HG03575 (cell line): ENCODE results near the gene GBX1.

Experiments
- ATAC-seq: cut with Tn5 transposase; IDR thresholded peaks from one replicate; pipeline ENCODE4 v1.9.1; 2021; ENCODE audit not compliant: unreplicated experiment, insufficient number of reproducible peaks, low FRiP score; ENCODE audit errors: extremely low read depth

The GBX1 gene

DNA sequence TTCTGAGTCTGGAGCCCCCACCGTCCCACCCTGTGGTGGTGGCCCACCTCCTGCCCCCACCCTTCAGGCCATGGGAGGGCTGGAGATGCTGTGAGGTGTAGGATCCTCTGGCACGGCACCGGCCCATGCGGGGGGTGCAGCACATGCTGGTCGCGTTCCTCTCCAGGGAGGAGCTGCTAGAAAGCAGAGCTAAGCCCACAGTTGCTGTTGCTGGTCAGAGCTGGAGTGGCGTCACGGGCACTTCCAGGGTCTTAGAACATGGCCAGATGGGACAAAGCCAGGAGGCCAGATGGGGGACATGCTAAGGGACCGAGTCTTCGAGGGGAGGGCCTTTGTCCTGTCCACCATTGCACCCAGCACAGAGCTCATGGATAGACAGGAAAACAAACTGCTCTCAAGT is 59.6 kb downstream of the GBX1 start:
- no peak for ATAC-seq

DNA sequence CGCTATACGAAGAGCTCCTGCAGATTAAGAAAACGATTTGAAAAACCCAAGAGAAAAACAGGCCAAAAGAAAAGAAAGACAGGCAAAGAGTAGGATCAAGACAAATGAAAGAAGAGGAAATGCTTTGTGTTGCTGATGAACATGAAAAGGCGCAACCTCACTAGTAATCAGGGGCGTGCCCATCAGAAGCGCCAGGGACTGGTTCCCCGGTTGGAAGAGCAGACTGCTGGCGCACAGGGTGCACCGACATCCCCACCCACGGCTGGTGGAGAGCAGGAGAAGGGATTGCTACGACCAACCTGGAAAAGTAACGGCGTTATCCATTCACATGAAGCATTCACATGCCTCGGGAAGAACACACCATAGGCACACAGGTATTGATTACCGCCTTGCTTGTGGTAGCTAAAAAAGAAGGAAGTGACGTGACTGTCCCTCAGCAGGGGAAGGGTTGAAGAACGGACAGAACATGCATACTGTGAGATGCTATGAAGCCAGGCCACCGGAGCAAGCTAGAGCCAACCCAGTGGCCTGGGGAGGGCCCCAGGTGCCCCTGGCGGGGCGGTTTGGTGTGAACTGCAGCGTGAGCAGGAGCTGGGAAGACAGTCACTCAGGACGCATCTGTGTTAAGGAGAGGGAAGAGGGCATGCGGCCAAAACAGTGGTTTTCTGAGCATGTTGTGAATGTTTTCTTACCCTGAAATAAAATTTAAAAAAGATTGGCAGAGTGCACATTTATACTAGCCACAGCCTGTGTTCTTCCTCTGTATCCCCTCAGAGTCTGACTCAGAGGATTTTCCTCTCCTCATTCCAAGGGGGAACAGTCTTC is 62.9 kb downstream of the GBX1 start:
- no peak for ATAC-seq

- ATAC-seq, result no peak
Observed at GRCh38 chr7:151103973-151104372, 63.5 kb downstream of the GBX1 start.

DNA sequence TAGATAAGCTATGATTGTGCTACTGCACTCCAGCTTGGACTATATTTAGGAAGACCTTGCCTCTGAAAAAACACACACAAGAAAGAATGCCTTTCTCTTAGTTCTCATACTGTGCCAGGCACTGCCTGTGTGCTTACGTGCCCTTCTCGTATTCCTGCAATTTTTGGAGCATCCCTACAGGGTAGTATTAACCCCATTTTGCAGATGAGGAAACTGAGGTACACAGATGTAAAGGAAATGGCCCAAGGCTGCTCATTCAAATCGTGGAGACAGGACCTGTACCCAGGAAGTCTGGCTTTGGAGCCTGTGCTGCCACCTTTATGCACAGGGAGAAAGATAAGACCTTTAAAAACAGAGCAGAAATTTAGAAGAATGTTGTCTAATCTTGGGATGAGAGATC is 64.5 kb downstream of the GBX1 start:
- no peak for ATAC-seq

GRCh38 chr7:151101621-151102396 is 65.7 kb downstream of the GBX1 start:
- ATAC-seq, result no peak

DNA sequence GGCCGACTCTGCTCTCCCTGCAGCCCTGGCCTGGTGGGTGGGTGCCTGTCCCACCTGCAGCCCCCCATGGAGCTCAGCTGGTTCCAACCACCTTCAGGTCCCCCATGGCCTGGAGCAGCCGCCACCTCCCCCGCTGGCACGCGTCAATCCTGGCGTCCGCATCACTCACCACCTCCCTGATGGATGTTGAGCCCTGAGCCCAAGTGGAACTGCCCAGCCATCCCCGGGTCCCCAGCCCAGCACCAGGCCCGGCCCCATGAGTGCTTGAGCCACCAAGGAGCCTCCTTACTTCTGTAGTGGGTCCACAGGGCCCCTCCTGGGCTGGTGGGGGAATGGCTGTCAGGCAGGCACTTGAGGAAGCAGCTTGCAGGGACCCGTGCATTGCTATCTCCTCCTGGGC is 66.6 kb downstream of the GBX1 start:
- no peak for ATAC-seq

GRCh38 chr7:151099486-151100211 is 67.8 kb downstream of the GBX1 start:
- ATAC-seq, result no peak
